Mesothelial cell of epicardium (in vitro differentiated cells): ENCODE measurements around the gene CCL17. TPM values are rescaled to one million over a fixed set of nuclear protein-coding genes. Genes with fewer than 3 reads are reported as not detected.
A peak's percentile ranks its signal among the peaks of the same experiment; 100 is the strongest.

ENCODE experiments used
- DNase-seq, 2 experiments: peaks; one replicate each; pipeline ENCODE4 v3.0.0; 2021; ENCODE audit warnings: low spot score in 2 of 2; ENCODE audit not compliant: unreplicated experiment in 2 of 2
- H3K27ac Mint-ChIP-seq: 2 replicates; pipeline ENCODE4 v1.8.0; 2021; ENCODE audit warnings: mixed read lengths
- H3K27me3 Mint-ChIP-seq: 2 replicates; pipeline ENCODE4 v1.8.0; 2021; ENCODE audit warnings: low read depth, mixed read lengths
- H3K36me3 Mint-ChIP-seq: 2 replicates; pipeline ENCODE4 v1.8.0; 2021; ENCODE audit warnings: mixed read lengths
- H3K4me1 Mint-ChIP-seq: 2 replicates; pipeline ENCODE4 v1.8.0; 2021; ENCODE audit warnings: mixed read lengths
- H3K4me3 Mint-ChIP-seq: 2 replicates; pipeline ENCODE4 v1.8.0; 2021; ENCODE audit warnings: mild to moderate bottlenecking, moderate library complexity, mixed read lengths
- H3K9me3 Mint-ChIP-seq: 2 replicates; pipeline ENCODE4 v1.8.0; 2021; ENCODE audit warnings: mixed read lengths
- total RNA-seq: library from RNA; stranded (reverse); gene quantifications from 3 replicates; pipeline ENCODE4 v1.2.1, GENCODE V29; 2021
- TF ChIP-seq, protein P1 (sequence below): fragments of 200-600 bp; sonication (generic); IDR thresholded peaks from one replicate; pipeline ENCODE4 v1.5.0; 2021; ENCODE audit warnings: antibody characterized with exemption; ENCODE audit not compliant: unreplicated experiment

The CCL17 gene
- total RNA-seq, 1 donor from 2014 or later: not detected

DNA sequence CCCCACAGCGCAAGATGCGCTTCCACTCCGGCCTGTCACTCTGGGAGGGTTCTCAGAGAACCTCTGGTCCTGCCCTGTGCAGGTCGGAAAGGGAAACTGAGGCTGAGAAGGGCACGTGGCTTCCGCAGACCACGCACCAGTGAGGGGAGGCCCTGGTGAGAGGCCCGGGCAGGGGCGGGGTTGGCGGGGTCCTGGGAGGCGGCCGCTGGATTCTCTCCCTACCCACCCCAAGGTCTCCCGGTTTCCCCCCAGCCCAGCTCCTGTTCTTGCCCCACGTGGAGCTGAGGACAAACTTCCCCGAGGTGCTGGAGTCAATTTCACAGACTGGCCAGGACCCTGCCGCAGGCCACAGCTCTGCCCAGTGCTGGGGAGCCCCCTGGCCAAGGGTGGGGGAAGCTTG is 11.5 kb downstream of the CCL17 start:
- Mint-ChIP-seq H3K36me3 (no peaks in the 10 kb centered on the region), H3K4me3 (no peak overlapping the region), H3K4me1 (peaks cover 20% of the 10 kb centered on the region), H3K27ac (peak overlapping the region; percentile 21), H3K27me3 (no peaks in the 10 kb centered on the region), H3K9me3 (no peaks in the 10 kb centered on the region)
- TF ChIP-seq, protein P1, sequence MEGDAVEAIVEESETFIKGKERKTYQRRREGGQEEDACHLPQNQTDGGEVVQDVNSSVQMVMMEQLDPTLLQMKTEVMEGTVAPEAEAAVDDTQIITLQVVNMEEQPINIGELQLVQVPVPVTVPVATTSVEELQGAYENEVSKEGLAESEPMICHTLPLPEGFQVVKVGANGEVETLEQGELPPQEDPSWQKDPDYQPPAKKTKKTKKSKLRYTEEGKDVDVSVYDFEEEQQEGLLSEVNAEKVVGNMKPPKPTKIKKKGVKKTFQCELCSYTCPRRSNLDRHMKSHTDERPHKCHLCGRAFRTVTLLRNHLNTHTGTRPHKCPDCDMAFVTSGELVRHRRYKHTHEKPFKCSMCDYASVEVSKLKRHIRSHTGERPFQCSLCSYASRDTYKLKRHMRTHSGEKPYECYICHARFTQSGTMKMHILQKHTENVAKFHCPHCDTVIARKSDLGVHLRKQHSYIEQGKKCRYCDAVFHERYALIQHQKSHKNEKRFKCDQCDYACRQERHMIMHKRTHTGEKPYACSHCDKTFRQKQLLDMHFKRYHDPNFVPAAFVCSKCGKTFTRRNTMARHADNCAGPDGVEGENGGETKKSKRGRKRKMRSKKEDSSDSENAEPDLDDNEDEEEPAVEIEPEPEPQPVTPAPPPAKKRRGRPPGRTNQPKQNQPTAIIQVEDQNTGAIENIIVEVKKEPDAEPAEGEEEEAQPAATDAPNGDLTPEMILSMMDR: no peak
- DNase-seq: no peak

DNA sequence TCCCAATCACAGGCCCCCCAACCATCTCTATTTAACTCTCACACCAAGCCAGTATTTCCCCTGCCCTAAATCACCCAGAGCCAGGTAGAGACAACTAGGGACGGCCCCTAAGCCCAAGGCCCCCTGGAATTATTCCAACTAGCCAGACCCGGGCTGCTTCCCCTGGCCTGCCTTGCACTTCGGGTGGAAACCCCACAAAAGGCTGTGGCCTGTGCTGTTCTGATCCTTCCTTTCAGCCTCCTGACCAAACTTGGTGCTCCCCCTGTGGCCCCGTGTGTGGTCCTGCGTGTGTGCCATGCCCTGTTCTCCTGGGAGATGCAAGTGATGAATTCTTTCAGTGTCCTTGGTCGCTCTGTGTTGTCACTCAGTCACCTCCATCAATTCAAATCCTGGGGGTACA is 14.9 kb downstream of the CCL17 start:
- TF ChIP-seq, protein P1: no peak
- Mint-ChIP-seq H3K4me1 (peaks cover 26% of the 10 kb centered on the region), H3K4me3 (no peak overlapping the region), H3K9me3 (no peaks in the 10 kb centered on the region), H3K36me3 (no peaks in the 10 kb centered on the region), H3K27me3 (no peaks in the 10 kb centered on the region), H3K27ac (no peak overlapping the region)
- no peak for DNase-seq

DNA sequence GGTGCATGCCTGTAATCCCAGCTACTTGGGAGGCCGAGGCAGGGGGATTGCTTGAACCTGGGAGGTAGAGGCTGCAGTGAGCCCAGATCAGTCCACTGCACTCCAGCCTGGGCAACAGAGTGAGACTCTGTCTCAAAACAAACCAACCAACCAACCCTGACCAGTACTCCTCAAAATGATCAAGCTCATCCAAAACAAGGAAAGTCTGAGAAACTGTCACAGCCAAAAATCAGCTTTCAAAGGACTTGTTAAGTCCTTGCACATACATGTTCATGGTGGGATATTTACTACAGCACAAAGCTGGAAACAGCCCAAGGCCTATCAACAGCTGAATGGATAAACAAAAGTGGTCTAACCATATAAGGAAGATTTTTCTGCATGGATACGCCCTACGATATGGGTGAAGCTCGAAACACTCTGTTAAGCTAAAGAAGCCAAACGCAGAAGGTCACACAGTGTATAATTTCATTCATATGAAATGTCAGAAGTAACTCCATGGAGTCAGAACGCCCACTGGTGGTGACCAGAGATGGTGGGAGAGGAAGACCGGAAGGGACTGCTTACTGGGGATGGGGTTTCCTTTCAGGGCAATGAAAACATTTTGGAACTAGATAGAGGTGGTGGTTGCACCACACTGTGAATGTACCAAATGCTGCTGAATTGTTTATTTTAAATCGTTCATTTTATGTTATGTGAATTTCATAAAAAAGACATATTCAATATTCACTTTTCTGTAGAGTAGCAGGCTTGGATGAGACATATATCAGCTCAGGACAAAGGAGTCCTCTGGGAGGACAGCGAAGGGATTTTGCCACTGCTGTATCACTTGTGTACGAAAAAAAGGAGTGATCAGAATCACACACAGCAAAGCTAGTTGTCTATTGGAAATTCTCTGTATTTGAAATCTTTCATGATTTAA is 17.7 kb downstream of the CCL17 start:
- no peak for DNase-seq
- peak overlapping the region; percentile 44 for H3K27ac Mint-ChIP-seq
- TF ChIP-seq, protein P1: peak; percentile 61

GRCh38 chr16:57423152-57423551 is 18.6 kb downstream of the CCL17 start:
- DNase-seq: no peak
- H3K36me3 Mint-ChIP-seq: peaks cover 8% of the 10 kb centered on the region
- no peak overlapping the region for H3K27ac Mint-ChIP-seq
- no peak overlapping the region for H3K4me3 Mint-ChIP-seq
- TF ChIP-seq, protein P1: no peak
- peaks cover 15% of the 10 kb centered on the region for H3K4me1 Mint-ChIP-seq
- H3K27me3 Mint-ChIP-seq: no peaks in the 10 kb centered on the region
- no peaks in the 10 kb centered on the region for H3K9me3 Mint-ChIP-seq

More for the DNA sequence above, 17.7 kb downstream of the CCL17 start:
- H3K27me3 Mint-ChIP-seq: no peaks in the 10 kb centered on the region
- peaks cover 20% of the 10 kb centered on the region for H3K4me1 Mint-ChIP-seq
- no peaks in the 10 kb centered on the region for H3K9me3 Mint-ChIP-seq
- peaks cover 1% of the 10 kb centered on the region for H3K36me3 Mint-ChIP-seq
- H3K4me3 Mint-ChIP-seq: no peak overlapping the region

- Mint-ChIP-seq H3K27ac (no peak overlapping the region), H3K4me3 (no peak overlapping the region), H3K27me3 (no peaks in the 10 kb centered on the region), H3K36me3 (peaks cover 20% of the 10 kb centered on the region), H3K4me1 (peaks cover 8% of the 10 kb centered on the region), H3K9me3 (no peaks in the 10 kb centered on the region)
- TF ChIP-seq, protein P1: no peak
- no peak for DNase-seq
Observed at GRCh38 chr16:57424583-57424982, 20.0 kb downstream of the CCL17 start.
